Loucy (cell line): ENCODE measurements around the gene PHF12.

ENCODE experiments used
- H2AFZ ChIP-seq: fragments of 200-600 bp; sonication (generic); 2 replicates; pipeline ENCODE4 v1.6.0; 2016; ENCODE audit warnings: antibody characterized with exemption, mild to moderate bottlenecking, low read length, moderate library complexity
- H3F3A ChIP-seq: fragments of 200-600 bp; 2 replicates; pipeline ENCODE4 v1.6.0; 2016; ENCODE audit warnings: antibody characterized with exemption, low read depth, mild to moderate bottlenecking
- H3K27me3 ChIP-seq: fragments of 200-600 bp; sonication (generic); 2 replicates; pipeline ENCODE4 v1.6.1; 2014; ENCODE audit warnings: low read length, mild to moderate bottlenecking; ENCODE audit not compliant: insufficient read depth, poor library complexity, severe bottlenecking
- H3K36me3 ChIP-seq: fragments of 200-600 bp; sonication (generic); 2 replicates; pipeline ENCODE4 v1.6.1; 2016; ENCODE audit warnings: low read length; ENCODE audit not compliant: insufficient read depth
- H3K4me1 ChIP-seq: fragments of 200-600 bp; sonication (generic); 2 replicates; pipeline ENCODE4 v1.5.1; 2014; ENCODE audit warnings: low read length, mild to moderate bottlenecking; ENCODE audit not compliant: insufficient read depth, poor library complexity, severe bottlenecking
- H3K4me2 ChIP-seq: fragments of 200-600 bp; sonication (generic); 2 replicates; pipeline ENCODE4 v1.6.0; 2014; ENCODE audit warnings: antibody characterized with exemption, low read length, low read depth, mild to moderate bottlenecking; ENCODE audit not compliant: poor library complexity, severe bottlenecking
- H3K4me3 ChIP-seq: fragments of 200-600 bp; sonication (generic); 2 replicates; pipeline ENCODE4 v1.5.1; 2014; ENCODE audit warnings: low read length, mild to moderate bottlenecking, mixed read lengths; ENCODE audit not compliant: poor library complexity, severe bottlenecking
- H3K79me2 ChIP-seq: fragments of 200-600 bp; sonication (generic); 2 replicates; pipeline ENCODE4 v1.6.1; 2014; ENCODE audit warnings: low read length; ENCODE audit not compliant: insufficient read depth
- H3K9ac ChIP-seq: fragments of 200-600 bp; sonication (generic); 2 replicates; pipeline ENCODE4 v1.6.0; 2014; ENCODE audit warnings: mild to moderate bottlenecking, low read depth, low read length, moderate library complexity; ENCODE audit not compliant: poor library complexity, severe bottlenecking
- H3K9me2 ChIP-seq: fragments of 200-600 bp; sonication (generic); replicated peaks from 2 replicates; pipeline ENCODE4 v1.6.1; 2016; ENCODE audit warnings: low read depth, low read length, mixed read lengths
- H3K9me3 ChIP-seq: fragments of 200-600 bp; sonication (generic); 2 replicates; pipeline ENCODE4 v1.6.1; 2014; ENCODE audit warnings: mild to moderate bottlenecking, antibody characterized with exemption, low read length, low read depth; ENCODE audit not compliant: insufficient read depth
- H4K20me1 ChIP-seq: fragments of 200-600 bp; sonication (generic); 2 replicates; pipeline ENCODE4 v1.6.0; 2014; ENCODE audit warnings: antibody characterized with exemption, low read length, mild to moderate bottlenecking; ENCODE audit not compliant: insufficient read depth, poor library complexity, severe bottlenecking
- EZH2phosphoT487 ChIP-seq: fragments of 200-600 bp; IDR thresholded peaks from 2 replicates; pipeline ENCODE4 v1.6.1; 2018; ENCODE audit warnings: antibody characterized with exemption, mild to moderate bottlenecking, moderate library complexity, borderline replicate concordance
- TF ChIP-seq, protein P1 (sequence below): fragments of 200-600 bp; sonication (generic); conservative IDR thresholded peaks from 2 replicates; pipeline ENCODE4 v1.5.1; 2014; ENCODE audit warnings: mild to moderate bottlenecking, antibody characterized with exemption, low read length

The PHF12 gene

DNA sequence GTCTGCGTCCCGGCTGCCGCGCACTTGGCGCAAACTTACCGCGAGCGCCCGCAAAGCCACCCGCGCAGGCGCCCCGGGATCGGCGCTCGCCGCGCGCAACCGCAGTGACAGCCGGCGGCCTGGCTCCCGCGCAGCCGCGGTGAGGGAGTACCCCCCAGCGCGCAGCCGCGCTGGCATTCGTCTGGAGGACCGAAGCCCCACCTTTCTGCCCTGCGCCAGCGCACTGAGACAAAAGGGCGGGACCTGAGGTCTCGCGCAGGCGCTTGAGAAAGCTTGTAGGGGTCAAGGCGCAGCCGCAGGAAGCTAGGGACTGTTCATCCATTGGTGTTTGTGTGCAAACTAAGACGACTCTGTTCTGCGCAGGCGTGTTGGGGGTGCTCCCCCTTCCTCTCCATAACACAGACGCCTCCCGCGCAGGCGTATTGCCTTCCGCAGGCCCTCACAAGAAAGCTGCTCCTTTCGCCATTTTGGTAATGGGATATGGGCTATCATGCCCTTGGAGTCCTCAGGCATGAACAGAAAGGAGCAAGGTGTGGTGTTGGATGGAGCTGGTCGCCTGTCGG lies at the start of gene PHF12:
PHF12 (minus strand) TSS at position 91 of the 563 bp plus-strand sequence. CDS start 558 bp downstream, outside the sequence.
- peaks cover 47% of the 10 kb centered on the region for H3K79me2 ChIP-seq
- H4K20me1 ChIP-seq, result peaks cover 50% of the 10 kb centered on the region
- H3K4me2 ChIP-seq, result peak within 1 kb of the TSS; percentile 93
- H3K9me2 ChIP-seq, result no peaks in the 10 kb centered on the region
- H3K4me3 ChIP-seq, result peak within 1 kb of the TSS; percentile 94
- no peaks in the 10 kb centered on the region for H3K36me3 ChIP-seq
- H3K9me3 ChIP-seq, result no peaks in the 10 kb centered on the region
- TF ChIP-seq EZH2phosphoT487, result no peak
- TF ChIP-seq, protein P1, sequence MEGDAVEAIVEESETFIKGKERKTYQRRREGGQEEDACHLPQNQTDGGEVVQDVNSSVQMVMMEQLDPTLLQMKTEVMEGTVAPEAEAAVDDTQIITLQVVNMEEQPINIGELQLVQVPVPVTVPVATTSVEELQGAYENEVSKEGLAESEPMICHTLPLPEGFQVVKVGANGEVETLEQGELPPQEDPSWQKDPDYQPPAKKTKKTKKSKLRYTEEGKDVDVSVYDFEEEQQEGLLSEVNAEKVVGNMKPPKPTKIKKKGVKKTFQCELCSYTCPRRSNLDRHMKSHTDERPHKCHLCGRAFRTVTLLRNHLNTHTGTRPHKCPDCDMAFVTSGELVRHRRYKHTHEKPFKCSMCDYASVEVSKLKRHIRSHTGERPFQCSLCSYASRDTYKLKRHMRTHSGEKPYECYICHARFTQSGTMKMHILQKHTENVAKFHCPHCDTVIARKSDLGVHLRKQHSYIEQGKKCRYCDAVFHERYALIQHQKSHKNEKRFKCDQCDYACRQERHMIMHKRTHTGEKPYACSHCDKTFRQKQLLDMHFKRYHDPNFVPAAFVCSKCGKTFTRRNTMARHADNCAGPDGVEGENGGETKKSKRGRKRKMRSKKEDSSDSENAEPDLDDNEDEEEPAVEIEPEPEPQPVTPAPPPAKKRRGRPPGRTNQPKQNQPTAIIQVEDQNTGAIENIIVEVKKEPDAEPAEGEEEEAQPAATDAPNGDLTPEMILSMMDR, result no peak
- H3F3A ChIP-seq, result no peaks in the 10 kb centered on the region
- peak within 1 kb of the TSS; percentile 96 for H3K9ac ChIP-seq
- H2AFZ ChIP-seq, result peak within 1 kb of the TSS; percentile 60
- peaks cover 29% of the 10 kb centered on the region for H3K4me1 ChIP-seq
- H3K27me3 ChIP-seq, result no peaks in the 10 kb centered on the region

DNA sequence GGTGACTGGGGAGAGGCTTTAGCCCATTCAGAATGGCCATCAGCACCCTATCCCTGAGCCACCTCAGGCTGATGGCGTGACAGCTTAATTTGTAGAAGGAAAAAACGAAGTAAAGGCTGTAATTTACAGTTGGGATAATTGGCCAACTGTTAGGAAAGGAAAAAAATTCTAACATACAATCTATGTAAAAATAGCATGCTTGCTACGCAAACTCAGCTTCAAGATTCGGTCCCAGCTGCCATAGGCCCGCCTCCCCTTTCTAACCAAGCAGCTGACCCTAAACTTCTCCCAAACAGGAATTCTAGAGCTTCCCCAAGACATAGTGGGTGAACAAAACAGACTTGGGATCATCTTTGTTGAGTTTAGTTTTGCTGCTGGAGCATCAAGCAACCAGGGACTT lies 49.7 kb upstream of the PHF12 start:
- no peaks in the 10 kb centered on the region for H3K79me2 ChIP-seq
- H4K20me1 ChIP-seq, result no peaks in the 10 kb centered on the region
- H3K9me3 ChIP-seq, result no peaks in the 10 kb centered on the region
- no peak overlapping the region for H3K4me3 ChIP-seq
- H3K27me3 ChIP-seq, result no peaks in the 10 kb centered on the region
- H3K9ac ChIP-seq, result no peak overlapping the region
- no peaks in the 10 kb centered on the region for H3K4me1 ChIP-seq
- no peaks in the 10 kb centered on the region for H3F3A ChIP-seq
- no peak overlapping the region for H2AFZ ChIP-seq
- no peaks in the 10 kb centered on the region for H3K9me2 ChIP-seq
- TF ChIP-seq, protein P1, result no peak
- TF ChIP-seq EZH2phosphoT487, result no peak
- H3K36me3 ChIP-seq, result no peaks in the 10 kb centered on the region
- H3K4me2 ChIP-seq, result no peak overlapping the region

DNA sequence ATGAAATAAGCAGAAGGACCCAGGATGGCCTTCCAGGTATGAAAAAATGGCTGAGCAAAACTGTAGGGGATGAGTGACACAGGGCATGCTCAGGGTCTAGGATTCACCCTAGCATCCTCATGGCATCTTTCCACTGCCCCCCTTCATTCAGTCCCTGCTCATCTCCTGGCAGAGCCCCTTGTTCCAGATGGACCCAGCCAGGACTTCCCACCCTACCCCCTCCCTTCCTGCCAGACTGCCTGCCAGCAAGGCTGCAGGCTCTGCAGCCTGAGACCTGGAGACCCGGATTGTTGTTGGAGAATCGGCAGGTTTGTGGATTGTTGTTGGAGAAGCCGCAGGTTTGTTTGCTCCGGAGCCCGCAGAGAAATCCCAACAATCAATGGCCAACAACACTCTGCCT lies 47.9 kb upstream of the PHF12 start:
- Histone ChIP-seq H3K4me2 (no peak overlapping the region), H4K20me1 (no peaks in the 10 kb centered on the region), H3K9me2 (no peaks in the 10 kb centered on the region), H3K4me1 (no peaks in the 10 kb centered on the region), H3K27me3 (no peaks in the 10 kb centered on the region), H3K36me3 (no peaks in the 10 kb centered on the region), H3F3A (no peaks in the 10 kb centered on the region), H3K79me2 (no peaks in the 10 kb centered on the region), H2AFZ (no peak overlapping the region), H3K9me3 (no peaks in the 10 kb centered on the region), H3K4me3 (no peak overlapping the region), H3K9ac (no peak overlapping the region)
- TF ChIP-seq, protein P1, result no peak
